Common myeloid progenitor, CD34-positive (primary cell): ENCODE data around the gene SPP1.

ENCODE experiments used
- CTCF ChIA-PET: fragments of 350-600 bp; sonication (Branson Sonifier 250); formaldehyde crosslinking; loops from one replicate; lab custom pipeline; 2021; ENCODE audit warnings: antibody characterized with exemption; lab: Charles Lee
- POLR2A ChIA-PET: fragments of 350-600 bp; sonication (Branson Sonifier 250); formaldehyde crosslinking; loops from one replicate; lab custom pipeline; 2021; ENCODE audit warnings: antibody characterized with exemption; lab: Charles Lee
- DNase-seq, 3 donors: peaks; one replicate each; pipeline versions ENCODE4 v3.0.0 to v3.0.0-alpha.2; 2013
- H3K27ac ChIP-seq, 2 experiments: 1 replicate in 1 of 2; 2 replicates in 1 of 2; pipeline ENCODE4 v1.7.0; 2013; ENCODE audit warnings: inconsistent platforms in 2 of 2, low read length in 2 of 2, mild to moderate bottlenecking in 2 of 2, low read depth in 1 of 2, moderate library complexity in 1 of 2; ENCODE audit not compliant: severe bottlenecking in 2 of 2, insufficient read depth in 1 of 2, poor library complexity in 1 of 2
- H3K27me3 ChIP-seq, 5 experiments: replicated peaks in 2 of 5; 1 replicate in 3 of 5; 2 replicates in 2 of 5; pipeline versions ENCODE4 v1.6.1 to v1.7.0; 2013; ENCODE audit warnings: low read length in 4 of 5, mild to moderate bottlenecking in 2 of 5, moderate library complexity in 2 of 5, inconsistent platforms in 1 of 5; ENCODE audit not compliant: insufficient read depth in 5 of 5, control insufficient read depth in 4 of 5
- H3K36me3 ChIP-seq, 4 experiments: 1 replicate in 2 of 4; 2 replicates in 2 of 4; pipeline versions ENCODE4 v1.6.1 to v1.7.0; 2013; ENCODE audit warnings: low read length in 3 of 4, control low read depth in 1 of 4, mild to moderate bottlenecking in 1 of 4; ENCODE audit not compliant: control insufficient read depth in 4 of 4, insufficient read depth in 4 of 4
- H3K4me1 ChIP-seq, 4 experiments: 1 replicate in 3 of 4; 2 replicates in 1 of 4; pipeline versions ENCODE4 v1.6.1 to v1.7.1; 2013; ENCODE audit warnings: low read length in 3 of 4, mild to moderate bottlenecking in 3 of 4, control low read depth in 1 of 4, inconsistent platforms in 1 of 4, moderate library complexity in 1 of 4; ENCODE audit not compliant: control insufficient read depth in 4 of 4, insufficient read depth in 4 of 4; ENCODE audit errors: control extremely low read depth in 1 of 4
- H3K4me3 ChIP-seq, 7 experiments: 1 replicate in 4 of 7; 2 replicates in 3 of 7; pipeline versions ENCODE4 v1.5.1 to v1.7.0; 2013; ENCODE audit warnings: mild to moderate bottlenecking in 7 of 7, low read length in 6 of 7, moderate library complexity in 6 of 7, inconsistent platforms in 2 of 7, low read depth in 2 of 7, control low read depth in 1 of 7; ENCODE audit not compliant: insufficient read depth in 4 of 7, control insufficient read depth in 1 of 7; ENCODE audit errors: extremely low read depth in 1 of 7
- H3K9me3 ChIP-seq, 5 experiments: 1 replicate in 4 of 5; 2 replicates in 1 of 5; pipeline versions ENCODE4 v1.6.1 to v1.7.1; 2013; ENCODE audit warnings: low read length in 4 of 5, mild to moderate bottlenecking in 2 of 5, inconsistent platforms in 1 of 5, low read depth in 1 of 5, moderate library complexity in 1 of 5; ENCODE audit not compliant: control insufficient read depth in 4 of 5, insufficient read depth in 2 of 5; ENCODE audit errors: control extremely low read depth in 1 of 5
- WGBS: methylation state at CpG from one replicate; pipeline ENCODE4 v1.1.5; 2013; ENCODE audit not compliant: insufficient coverage; 5-methylcytosine and 5-hydroxymethylcytosine counted together

The SPP1 gene

DNA sequence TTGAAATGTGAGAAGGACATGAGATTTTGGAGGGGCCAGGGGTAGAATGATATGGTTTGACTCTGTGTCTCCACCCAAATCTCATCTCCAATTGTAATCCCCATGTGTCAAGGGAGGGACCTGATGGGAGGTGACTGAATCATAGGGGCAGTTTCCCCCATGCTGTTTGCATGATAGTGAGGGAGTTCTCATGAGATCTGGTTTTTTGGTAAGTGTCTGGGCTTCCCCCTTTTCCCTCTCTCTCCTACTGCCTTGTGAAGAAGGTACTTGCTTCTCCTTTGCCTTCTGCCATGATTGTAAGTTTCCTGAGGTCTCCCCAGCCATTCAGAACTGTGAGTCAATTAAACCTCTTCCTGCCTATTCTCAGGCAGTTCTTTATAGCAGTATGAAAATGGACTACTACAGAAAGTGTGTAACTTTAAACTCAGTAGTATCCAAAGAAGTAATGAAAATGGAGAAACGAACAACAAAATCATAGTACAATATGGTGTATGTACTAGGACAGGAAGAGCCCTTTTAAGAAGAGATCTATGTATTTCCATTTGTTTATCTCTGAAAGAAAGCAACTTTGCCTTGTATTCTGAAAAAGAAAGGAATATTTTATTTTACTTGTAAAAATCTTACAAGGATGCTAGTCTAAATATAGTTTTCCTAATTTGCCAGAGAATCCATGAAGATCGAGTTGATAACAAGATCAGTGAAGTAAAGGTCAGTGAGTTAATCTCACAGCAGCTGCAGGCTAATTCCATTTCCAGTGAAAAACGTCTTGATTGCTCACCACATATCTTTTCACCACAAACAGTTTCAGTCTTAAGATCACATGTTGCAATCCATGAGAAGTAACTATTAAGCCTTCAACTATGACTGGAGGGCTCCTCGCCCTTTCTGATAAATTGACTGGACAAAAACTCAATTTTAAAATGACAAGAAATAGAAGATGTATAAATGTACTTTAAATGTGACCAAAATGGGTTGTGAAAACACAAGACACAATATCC, 52.4 kb downstream of the SPP1 start:
- Histone ChIP-seq H3K4me1 (peaks cover 0 to 13% (median 6%) of the 10 kb centered on the region in 4 experiments), H3K36me3 (peaks cover 15 to 56% (median 19%) of the 10 kb centered on the region in 4 experiments), H3K4me3 (no peak overlapping the region), H3K27ac (peak overlapping the region in 1 of 2 experiments; percentile 44), H3K27me3 (no peaks in the 10 kb centered on the region), H3K9me3 (peaks cover 0 to 20% (median 12%) of the 10 kb centered on the region in 5 experiments)
- DNase-seq: peak in 2 of 3 donors; percentile 69 to 83
- ChIA-PET CTCF (interaction anchor here (1.6 kb wide), 1 partner anchor 189 kb away, joined by 4 read pairs; no protein-coding TSS in a partner anchor), POLR2A (no interaction called here)
- WGBS: 0% methylated on average over 1 of the region's 4 CpGs

DNA sequence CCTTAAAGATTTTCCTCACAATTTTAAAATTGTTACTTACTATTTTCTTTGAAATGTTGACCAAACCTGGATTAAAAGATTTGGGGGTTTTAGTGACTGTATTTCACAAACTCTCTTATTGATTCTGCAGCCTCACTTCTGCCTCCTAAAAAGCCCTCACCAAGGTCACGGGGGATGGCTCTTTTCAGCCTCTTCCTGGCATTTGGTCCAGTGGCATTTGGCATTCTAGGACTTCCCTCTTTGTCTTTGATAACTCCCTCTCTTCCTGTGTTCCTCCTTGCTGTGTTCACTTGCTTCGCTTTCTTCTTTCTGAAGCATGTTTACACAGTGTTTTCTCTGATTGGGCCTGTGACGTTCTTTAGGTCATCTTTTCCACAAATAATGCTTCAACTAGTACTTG, 53.4 kb downstream of the SPP1 start:
- no peak for DNase-seq
- no peaks in the 10 kb centered on the region for H3K27me3 ChIP-seq

DNA sequence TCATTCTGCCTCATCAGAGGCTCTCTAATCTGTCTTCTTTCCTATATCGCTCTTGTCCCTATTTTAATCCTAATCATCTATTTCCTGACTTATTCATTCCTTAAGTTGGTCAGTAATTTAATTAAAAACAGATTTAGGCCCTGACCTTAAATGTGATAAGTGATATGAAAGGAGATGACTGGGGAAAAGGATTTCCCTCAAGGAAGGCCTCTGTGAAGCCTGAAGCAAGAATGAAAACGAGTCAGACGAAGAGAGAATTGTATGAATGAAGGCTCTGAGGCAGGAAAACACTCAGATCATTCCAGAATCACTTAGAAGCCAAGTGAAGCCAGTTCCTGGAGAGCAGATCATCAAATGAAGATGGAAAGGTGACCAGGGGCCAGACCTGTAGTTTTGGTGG, 54.0 kb downstream of the SPP1 start:
- POLR2A ChIA-PET: no interaction called here

More for the DNA sequence above, 53.4 kb downstream of the SPP1 start:
- CTCF ChIA-PET: interaction anchor here (1.6 to 3.4 kb wide), 2 partner anchors 7 to 188 kb away, joined by 4 to 10 read pairs; no protein-coding TSS in a partner anchor
- peak overlapping the region in 1 of 2 experiments; percentile 49 for H3K27ac ChIP-seq
- POLR2A ChIA-PET: no interaction called here
- WGBS: 64% methylated on average over 3 of the region's 3 CpGs
- H3K36me3 ChIP-seq: peaks cover 10 to 54% (median 17%) of the 10 kb centered on the region in 4 experiments
- H3K4me3 ChIP-seq: no peak overlapping the region
- H3K4me1 ChIP-seq: peaks cover 0 to 13% (median 6%) of the 10 kb centered on the region in 4 experiments
- peaks cover 0 to 20% (median 12%) of the 10 kb centered on the region in 5 experiments for H3K9me3 ChIP-seq

DNA sequence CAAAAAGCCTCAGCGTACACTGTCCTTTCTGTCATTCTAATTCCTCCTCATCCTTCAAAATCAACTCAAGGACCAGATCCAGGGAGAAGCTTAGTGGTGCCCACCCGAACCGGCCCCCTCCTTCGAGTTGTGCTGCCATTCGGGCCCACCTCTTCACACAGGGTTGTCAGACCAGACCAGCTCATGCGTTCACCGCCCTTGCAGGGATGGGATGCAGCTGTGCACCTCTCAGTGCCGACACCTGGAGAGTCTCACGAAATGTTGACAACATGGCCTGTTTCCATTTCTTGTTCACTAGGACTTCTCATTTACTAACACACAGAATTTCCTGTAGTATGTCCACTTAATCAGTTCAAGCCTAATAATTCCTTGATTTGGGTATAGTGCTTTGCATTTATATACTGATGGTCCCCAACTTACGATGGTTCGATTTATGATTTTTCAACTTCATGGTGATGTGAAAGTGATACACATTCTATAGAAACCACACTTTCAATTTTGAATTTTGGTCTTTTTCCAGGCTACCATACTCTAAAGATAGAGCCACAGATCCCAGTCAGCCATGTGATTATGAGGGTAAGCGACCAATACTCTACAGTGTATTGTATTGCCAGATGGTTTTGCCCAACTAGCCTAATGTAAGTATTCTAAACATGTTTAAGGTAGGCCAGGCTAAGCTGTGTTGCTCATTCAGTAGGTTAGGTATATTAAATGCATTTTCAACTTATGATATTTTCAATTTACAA, 55.2 kb downstream of the SPP1 start:
- Histone ChIP-seq H3K36me3 (peaks cover 14 to 51% (median 24%) of the 10 kb centered on the region in 4 experiments), H3K27me3 (no peaks in the 10 kb centered on the region), H3K4me1 (peaks cover 0 to 14% (median 7%) of the 10 kb centered on the region in 4 experiments), H3K27ac (peak overlapping the region in 1 of 2 experiments; percentile 22), H3K9me3 (peaks cover 0 to 13% (median 9%) of the 10 kb centered on the region in 5 experiments), H3K4me3 (no peak overlapping the region)
- no peak for DNase-seq
- POLR2A ChIA-PET: no interaction called here
- CTCF ChIA-PET: interaction anchor here (0.6 to 4.7 kb wide), 10 partner anchors 9 to 179 kb away, joined by 3 to 46 read pairs (median 3); no protein-coding TSS in a partner anchor
- 99% methylated on average over 9 of the region's 12 CpGs for WGBS

More for the DNA sequence above, 54.0 kb downstream of the SPP1 start:
- CTCF ChIA-PET: interaction anchor here (0.9 to 4.7 kb wide), 6 partner anchors 8 to 187 kb away, joined by 3 to 46 read pairs (median 5); no protein-coding TSS in a partner anchor
- H3K4me3 ChIP-seq: no peak overlapping the region
- no CpG with 5 or more reads among the region's 3 CpGs for WGBS
- H3K9me3 ChIP-seq: peaks cover 0 to 20% (median 12%) of the 10 kb centered on the region in 5 experiments
- peaks cover 10 to 54% (median 17%) of the 10 kb centered on the region in 4 experiments for H3K36me3 ChIP-seq
- peak overlapping the region in 1 of 2 experiments; percentile 49 for H3K27ac ChIP-seq
- no peaks in the 10 kb centered on the region for H3K27me3 ChIP-seq
- DNase-seq: no peak
- H3K4me1 ChIP-seq: peaks cover 0 to 13% (median 6%) of the 10 kb centered on the region in 4 experiments
